Measurements from ENCODE around the gene HAVCR2.

Gene HAVCR2

DNA sequence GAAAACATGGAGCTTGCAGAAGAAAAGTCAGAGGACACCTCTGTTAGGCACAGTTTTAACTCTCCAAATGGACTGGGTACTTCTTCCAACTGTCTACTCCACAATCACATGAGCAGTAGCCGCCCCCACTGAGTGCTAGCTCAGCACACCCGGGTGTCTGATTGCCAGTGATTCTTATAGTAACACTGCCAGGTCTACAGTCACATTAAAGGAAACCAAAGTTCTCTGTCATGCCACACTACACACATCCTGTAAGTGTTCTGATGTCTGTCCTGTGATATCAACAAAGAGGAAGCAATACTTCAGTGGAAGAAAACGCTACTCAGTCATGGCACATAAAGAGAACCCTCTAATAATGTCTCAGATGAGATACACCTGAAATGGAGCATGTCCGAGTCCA lies at the start of gene HAVCR2:
HAVCR2 (minus strand) TSS at position 69 of the 400 bp plus-strand sequence; CDS start at position 8, 61 bp downstream.
- DNase-seq (ENCODE audit: low read depth), result no peak

DNA sequence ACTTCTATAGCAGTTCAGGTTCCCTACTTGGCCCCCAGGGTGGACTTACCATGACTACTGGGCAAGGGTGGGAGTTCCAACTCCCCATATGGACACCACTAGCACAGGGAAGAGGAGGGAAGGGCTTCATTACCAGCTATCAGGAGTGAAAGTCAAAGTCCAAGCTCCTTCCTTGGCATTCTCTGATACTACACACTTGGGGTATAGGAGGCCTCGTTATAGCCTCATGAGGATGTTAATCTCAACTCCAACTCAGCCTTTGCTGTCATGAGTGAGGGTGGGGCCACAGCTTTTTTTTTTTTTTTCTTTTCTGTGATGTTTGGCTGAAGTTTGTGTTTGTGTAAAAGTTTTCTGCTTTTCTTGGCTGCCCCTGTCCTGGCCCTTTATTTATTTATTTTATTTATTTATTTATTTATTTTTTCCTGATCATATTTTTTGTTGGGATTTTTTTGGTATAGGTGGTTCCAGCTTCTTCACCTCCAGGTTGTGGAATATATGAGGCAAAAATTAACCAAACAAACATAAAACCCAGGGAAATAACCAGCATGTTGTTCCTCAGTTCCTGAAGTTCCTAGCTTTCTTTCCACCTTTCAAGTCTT lies 48.5 kb upstream of the HAVCR2 start:
- no peak for DNase-seq (ENCODE audit: low read depth)

GRCh38 chr5:157155297-157155696 lies 46.5 kb upstream of the HAVCR2 start:
- DNase-seq (ENCODE audit: low read depth), result no peak

- DNase-seq (ENCODE audit: low read depth), result no peak
These were observed 42.2 kb upstream of the HAVCR2 start for GRCh38 chr5:157150995-157151394.

- peak; percentile 74 for DNase-seq (ENCODE audit: low read depth)
These were observed 40.1 kb upstream of the HAVCR2 start for GRCh38 chr5:157148734-157149615.

- DNase-seq (ENCODE audit: low read depth), result peak; percentile 14
These were observed 34.5 kb upstream of the HAVCR2 start for GRCh38 chr5:157143127-157143971.

GRCh38 chr5:157142317-157143126 lies 33.7 kb upstream of the HAVCR2 start, which contains the start of gene MED7:
Gene MED7, minus strand, starts transcription at chr5:157142865. Its CDS starts 3,434 bp downstream, at chr5:157139431.
- peak; percentile 99 for DNase-seq (ENCODE audit: low read depth)

DNA sequence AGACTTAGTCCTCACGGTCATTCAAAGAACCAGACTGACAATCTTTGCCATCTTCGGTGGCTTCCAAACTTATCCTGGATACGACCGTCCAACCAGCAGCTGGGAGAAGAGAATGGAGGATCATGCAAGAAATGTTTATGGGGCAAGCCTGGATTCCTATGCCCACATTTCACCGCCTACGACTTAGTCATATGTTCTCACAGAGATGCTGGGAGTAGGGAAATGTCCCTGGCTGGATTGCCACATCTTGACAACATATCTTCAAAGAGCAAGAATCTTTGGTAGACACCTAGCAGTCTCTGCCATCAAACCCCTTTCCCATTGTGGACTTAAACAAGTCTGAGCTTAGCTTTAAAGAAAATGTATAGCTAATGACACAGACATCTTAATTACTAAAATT lies 28.8 kb upstream of the HAVCR2 start:
- peak; percentile 85 for DNase-seq (ENCODE audit: low read depth)

DNA sequence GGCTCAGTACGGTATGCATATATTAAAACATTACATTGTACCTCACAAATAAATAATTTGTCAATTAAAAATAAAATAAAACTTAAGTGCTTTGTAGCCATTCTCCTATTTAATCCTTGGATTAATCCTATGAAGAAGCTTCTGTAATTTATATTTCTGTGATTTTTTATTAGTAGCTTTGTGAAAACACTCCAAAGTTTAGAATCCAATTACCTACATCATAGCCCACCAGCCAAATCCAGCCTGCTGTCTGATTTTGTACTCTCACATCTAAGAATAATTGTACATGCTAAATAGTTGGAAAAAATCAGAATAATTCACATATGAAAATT lies 23.4 kb upstream of the HAVCR2 start:
- no peak for DNase-seq (ENCODE audit: low read depth)

GRCh38 chr5:157130925-157131324 lies 22.1 kb upstream of the HAVCR2 start:
- peak; percentile 61 for DNase-seq (ENCODE audit: low read depth)

- DNase-seq (ENCODE audit: low read depth), result no peak
These were observed 12.9 kb upstream of the HAVCR2 start for GRCh38 chr5:157121709-157122108.

DNA sequence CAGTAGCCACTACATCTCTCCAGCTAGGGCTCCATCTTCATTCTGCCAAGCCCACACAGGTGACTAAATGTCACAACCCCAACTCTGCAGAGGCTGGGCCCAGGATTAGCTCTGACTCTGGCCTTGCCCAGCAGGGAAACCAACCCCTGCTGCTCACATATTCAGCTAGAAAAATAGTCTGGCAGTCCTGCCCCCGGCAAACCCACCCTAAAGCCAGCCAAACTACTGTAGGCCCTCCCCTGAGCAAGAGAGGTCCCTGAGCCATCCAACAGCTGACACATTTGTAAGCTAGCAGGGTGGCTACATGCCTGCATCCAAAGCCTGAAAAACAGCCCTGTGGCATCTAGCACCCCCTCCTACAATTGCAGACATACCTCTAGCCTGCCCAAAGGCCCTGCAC lies 11.3 kb upstream of the HAVCR2 start:
- no peak for DNase-seq (ENCODE audit: low read depth)

GRCh38 chr5:157116483-157116954 lies 7.7 kb upstream of the HAVCR2 start:
- DNase-seq (ENCODE audit: low read depth), result no peak

DNA sequence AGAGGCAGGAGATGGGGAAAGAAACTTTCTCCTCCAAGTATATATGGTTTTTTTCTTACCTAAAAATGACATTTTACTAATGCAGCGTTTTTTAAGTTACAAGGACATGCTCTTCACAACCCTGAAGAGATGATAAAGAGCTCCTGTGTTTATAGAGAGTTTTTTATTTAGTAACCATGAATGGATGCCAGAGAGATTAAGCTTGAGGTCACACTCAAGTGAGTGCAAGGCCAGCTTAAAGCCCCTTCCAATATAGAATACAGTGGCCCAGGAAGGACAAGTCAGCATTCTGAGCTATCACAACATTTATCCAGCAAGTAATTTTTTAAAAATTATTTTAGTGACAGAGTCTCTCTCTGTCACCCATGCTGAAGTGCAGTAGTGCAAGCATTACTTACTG lies 6.7 kb upstream of the HAVCR2 start:
- DNase-seq (ENCODE audit: low read depth), result no peak

DNA sequence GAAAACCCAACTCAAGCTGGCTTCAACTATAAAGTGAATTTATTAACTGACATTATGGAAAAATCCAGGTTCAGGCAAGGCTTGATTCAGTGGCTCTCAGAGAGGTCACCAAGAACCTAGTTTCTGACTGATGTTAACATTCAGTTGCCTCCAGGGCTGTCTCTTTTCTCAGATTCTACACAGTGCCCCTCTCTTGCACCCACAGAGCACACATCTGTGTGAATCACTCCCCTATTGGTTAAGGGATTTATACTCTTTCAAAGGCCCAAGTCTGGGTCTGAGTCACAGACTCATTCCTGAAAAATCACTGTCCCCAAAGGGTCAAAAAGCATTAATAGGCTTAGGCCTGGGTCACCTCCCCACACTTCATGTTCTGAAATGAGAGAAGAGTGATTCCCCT lies 6.2 kb upstream of the HAVCR2 start:
- DNase-seq (ENCODE audit: low read depth), result no peak

DNA sequence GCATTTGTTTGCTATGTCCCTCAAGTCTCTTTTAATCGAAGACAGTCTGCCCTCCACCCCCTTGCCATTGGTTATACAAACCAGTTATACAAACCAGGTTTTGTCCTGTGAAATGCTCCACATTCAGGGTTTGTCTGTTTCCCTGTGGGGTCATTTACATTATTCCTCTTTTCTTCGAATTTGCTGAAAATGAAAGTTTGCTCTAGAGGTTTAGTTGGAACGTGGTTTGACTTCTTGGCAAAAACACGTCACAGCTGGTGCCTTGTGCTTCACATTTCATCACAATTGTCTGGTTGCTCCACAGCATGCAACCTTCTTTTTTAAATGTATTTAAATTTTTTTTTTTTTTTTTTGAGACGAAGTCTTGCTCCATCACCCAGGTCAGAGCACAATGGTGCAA lies 4.2 kb upstream of the HAVCR2 start:
- no peak for DNase-seq (ENCODE audit: low read depth)

DNA sequence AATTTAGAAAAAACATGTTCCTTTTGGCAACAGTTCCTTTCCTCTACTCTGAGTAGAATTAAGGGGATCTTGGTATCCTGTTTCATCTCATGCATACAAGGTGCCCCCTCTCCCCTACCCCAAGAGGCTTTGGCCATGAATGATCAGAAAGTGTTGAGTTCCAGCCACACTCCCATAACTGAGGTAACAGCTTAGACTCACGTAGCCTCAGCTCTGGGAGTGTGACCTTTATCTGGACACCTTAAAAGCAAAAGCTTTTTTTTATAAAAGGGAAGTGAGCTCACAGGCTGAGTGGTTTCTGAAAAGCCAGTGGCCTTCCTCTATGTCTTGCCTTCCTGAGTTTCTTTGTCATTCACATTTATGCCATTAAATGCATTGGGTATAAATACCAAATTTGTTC lies 900 bp upstream of the HAVCR2 start:
- DNase-seq (ENCODE audit: low read depth), result no peak

DNA sequence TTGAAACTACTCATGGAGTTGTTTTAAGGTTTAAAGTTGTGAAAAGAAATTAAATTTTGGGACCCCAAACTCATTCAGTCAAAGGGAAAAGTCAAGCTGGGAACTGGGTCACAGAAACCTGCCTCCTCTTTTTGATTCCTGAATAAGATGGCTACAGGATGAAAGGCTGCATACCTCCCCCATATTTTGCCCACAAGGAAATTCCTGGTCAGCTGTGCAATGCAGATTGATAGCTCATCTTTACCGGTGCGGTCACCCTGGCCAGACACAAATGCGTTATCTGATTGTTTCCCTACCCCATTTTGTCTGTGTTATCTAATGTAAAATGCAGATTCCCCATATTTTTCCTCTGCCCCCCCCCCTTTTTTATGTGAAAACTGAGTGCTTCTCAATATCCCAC lies 1.3 kb downstream of the HAVCR2 start:
- DNase-seq (ENCODE audit: low read depth), result peak; percentile 19

DNA sequence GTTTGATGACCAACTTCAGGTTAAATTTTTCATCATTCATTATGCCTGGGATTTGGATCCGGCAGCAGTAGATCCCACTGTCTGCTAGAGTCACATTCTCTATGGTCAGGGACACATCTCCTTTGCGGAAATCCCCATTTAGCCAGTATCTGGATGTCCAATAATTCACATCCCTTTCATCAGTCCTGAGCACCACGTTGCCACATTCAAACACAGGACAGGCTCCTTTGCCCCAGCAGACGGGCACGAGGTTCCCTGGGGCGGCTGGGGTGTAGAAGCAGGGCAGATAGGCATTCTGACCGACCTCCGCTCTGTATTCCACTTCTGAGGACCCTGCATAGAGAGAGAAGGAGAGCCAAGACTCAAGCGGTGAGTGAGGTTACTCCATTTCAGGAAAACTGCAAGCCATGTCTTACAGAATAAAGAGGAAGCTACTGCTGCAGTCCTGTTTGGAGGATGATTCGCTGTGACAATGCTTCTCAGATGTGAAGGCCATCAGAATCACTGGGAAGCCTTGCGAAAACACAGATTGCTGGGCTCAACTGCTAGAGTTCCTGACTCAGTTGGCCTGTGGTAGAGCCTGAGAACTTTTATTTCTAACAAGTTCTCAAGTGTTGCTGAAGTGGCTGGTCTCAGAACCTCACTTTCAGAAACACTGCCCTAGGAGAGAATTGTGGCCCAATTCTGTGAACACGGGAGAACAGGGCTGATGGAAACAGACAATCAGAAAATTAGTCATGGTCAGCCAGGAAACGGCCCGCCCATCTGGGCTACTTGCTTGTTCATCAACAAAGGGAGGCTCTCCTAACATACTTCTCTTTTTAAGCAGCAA lies 2.0 kb downstream of the HAVCR2 start:
- DNase-seq (ENCODE audit: low read depth), result no peak

DNA sequence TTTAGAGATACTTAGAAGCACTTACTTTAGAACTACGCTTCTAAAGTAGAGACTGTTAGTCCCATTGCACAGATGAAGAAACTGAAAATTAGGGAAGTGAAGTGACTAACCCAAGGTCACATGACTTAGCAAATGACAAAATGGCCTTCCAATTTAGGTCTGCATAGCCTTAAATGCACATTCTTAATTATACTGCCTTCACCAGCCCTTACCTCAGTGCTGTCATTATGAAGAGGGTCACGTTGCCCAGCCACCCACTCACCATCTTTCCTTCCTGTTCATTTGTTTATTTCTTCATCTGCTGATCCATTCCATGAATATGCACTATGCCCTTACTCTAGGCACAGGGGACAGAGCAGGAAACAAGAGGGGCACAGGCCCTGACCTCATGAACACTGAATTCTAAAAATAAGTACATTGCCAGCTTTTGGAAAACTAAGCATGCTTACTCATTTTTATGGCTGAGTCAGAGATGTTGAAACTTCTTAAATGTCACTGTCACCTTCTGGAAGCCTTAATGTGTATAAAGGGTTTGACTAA lies 8.6 kb downstream of the HAVCR2 start:
- no peak for DNase-seq (ENCODE audit: low read depth)

All from amniotic epithelial cell (primary cell).